ENCODE data around the gene HTT.

HTT gene

GRCh38 chr4:3077796-3078195 lies 3.3 kb downstream of the HTT start:
- no peak overlapping the region for H3K4me3 ChIP-seq (replicated peaks in 1 of 2; ENCODE audit: low read depth in 2 of 2, low read length in 2 of 2)
- DNase-seq (ENCODE audit: low read depth in 2 of 2): no peak
- no peak for TF ChIP-seq CTCF (IDR thresholded peaks at IDR 0.05; ENCODE audit: low read depth, low read length)

- no peak overlapping the region for H3K4me3 ChIP-seq (replicated peaks in 1 of 2; ENCODE audit: low read depth in 2 of 2, low read length in 2 of 2)
- DNase-seq (ENCODE audit: low read depth in 2 of 2): no peak
- TF ChIP-seq CTCF (IDR thresholded peaks at IDR 0.05; ENCODE audit: low read depth, low read length): no peak
Observed at GRCh38 chr4:3079694-3080123, 5.2 kb downstream of the HTT start.

- no peak overlapping the region for H3K4me3 ChIP-seq (replicated peaks in 1 of 2; ENCODE audit: low read depth in 2 of 2, low read length in 2 of 2)
- TF ChIP-seq CTCF (IDR thresholded peaks at IDR 0.05; ENCODE audit: low read depth, low read length): no peak
- no peak for DNase-seq (ENCODE audit: low read depth in 2 of 2)
Observed at GRCh38 chr4:3082925-3083515, 8.5 kb downstream of the HTT start.

GRCh38 chr4:3083732-3084131 lies 9.3 kb downstream of the HTT start:
- H3K4me3 ChIP-seq (replicated peaks in 1 of 2; ENCODE audit: low read depth in 2 of 2, low read length in 2 of 2): no peak overlapping the region
- DNase-seq (ENCODE audit: low read depth in 2 of 2): no peak
- TF ChIP-seq CTCF (IDR thresholded peaks at IDR 0.05; ENCODE audit: low read depth, low read length): no peak

GRCh38 chr4:3085948-3086670 lies 11.6 kb downstream of the HTT start:
- no peak for TF ChIP-seq CTCF (IDR thresholded peaks at IDR 0.05; ENCODE audit: low read depth, low read length)
- no peak overlapping the region for H3K4me3 ChIP-seq (replicated peaks in 1 of 2; ENCODE audit: low read depth in 2 of 2, low read length in 2 of 2)
- DNase-seq (ENCODE audit: low read depth in 2 of 2): no peak

GRCh38 chr4:3087115-3087797 lies 12.8 kb downstream of the HTT start:
- DNase-seq (ENCODE audit: low read depth in 2 of 2): no peak
- TF ChIP-seq CTCF (IDR thresholded peaks at IDR 0.05; ENCODE audit: low read depth, low read length): no peak
- no peak overlapping the region for H3K4me3 ChIP-seq (replicated peaks in 1 of 2; ENCODE audit: low read depth in 2 of 2, low read length in 2 of 2)
